Right atrium auricular region (tissue), 2 donors: Measurements from ENCODE around the gene FBXO5. TPM values are rescaled to one million over a fixed set of nuclear protein-coding genes. Genes with fewer than 3 reads are reported as not detected.

ENCODE experiments used
- DNase-seq: peaks from one replicate; pipeline ENCODE4 v3.0.0-alpha.2; 2019; ENCODE audit warnings: low spot score
- H3K27ac ChIP-seq, 2 donors: fragments of 200-600 bp; sonication (generic); 1 replicate in 1 of 2; 2 replicates in 1 of 2; pipeline ENCODE4 v1.5.1; 2016 to 2019
- H3K27me3 ChIP-seq, 2 donors: fragments of 200-600 bp; sonication (generic); one replicate each; pipeline versions ENCODE4 v1.5.1 to v1.6.0; 2017 to 2019
- H3K36me3 ChIP-seq: fragments of 200-600 bp; sonication (generic); one replicate; pipeline ENCODE4 v1.5.1; 2016
- H3K4me1 ChIP-seq, 2 donors: fragments of 200-600 bp; sonication (generic); one replicate each; pipeline versions ENCODE4 v1.5.1 to v1.6.0; 2017 to 2019
- H3K4me3 ChIP-seq, 2 donors: fragments of 200-600 bp; sonication (generic); 1 replicate in 1 of 2; 2 replicates in 1 of 2; pipeline ENCODE4 v1.5.1; 2017 to 2019; ENCODE audit warnings: mild to moderate bottlenecking in 1 of 2, moderate library complexity in 1 of 2
- H3K9me3 ChIP-seq, 2 donors: fragments of 200-600 bp; sonication (generic); one replicate each; pipeline ENCODE4 v1.5.1; 2019
- total RNA-seq, 2 donors: library from RNA; depleted of rRNA; stranded (reverse); fragments of >200 nt; gene quantifications; one replicate each; pipeline ENCODE4 v1.1.0, GENCODE V29; 2016
- TF ChIP-seq, protein P1 (sequence below), 2 donors: fragments of 200-600 bp; sonication (generic); IDR thresholded peaks; one replicate each; pipeline ENCODE4 v1.5.1; 2019; ENCODE audit warnings: antibody characterized with exemption in 2 of 2

The FBXO5 gene, protein sequence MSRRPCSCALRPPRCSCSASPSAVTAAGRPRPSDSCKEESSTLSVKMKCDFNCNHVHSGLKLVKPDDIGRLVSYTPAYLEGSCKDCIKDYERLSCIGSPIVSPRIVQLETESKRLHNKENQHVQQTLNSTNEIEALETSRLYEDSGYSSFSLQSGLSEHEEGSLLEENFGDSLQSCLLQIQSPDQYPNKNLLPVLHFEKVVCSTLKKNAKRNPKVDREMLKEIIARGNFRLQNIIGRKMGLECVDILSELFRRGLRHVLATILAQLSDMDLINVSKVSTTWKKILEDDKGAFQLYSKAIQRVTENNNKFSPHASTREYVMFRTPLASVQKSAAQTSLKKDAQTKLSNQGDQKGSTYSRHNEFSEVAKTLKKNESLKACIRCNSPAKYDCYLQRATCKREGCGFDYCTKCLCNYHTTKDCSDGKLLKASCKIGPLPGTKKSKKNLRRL
- 1 to 10 TPM; 2.0 to 2.9 TPM for total RNA-seq

DNA sequence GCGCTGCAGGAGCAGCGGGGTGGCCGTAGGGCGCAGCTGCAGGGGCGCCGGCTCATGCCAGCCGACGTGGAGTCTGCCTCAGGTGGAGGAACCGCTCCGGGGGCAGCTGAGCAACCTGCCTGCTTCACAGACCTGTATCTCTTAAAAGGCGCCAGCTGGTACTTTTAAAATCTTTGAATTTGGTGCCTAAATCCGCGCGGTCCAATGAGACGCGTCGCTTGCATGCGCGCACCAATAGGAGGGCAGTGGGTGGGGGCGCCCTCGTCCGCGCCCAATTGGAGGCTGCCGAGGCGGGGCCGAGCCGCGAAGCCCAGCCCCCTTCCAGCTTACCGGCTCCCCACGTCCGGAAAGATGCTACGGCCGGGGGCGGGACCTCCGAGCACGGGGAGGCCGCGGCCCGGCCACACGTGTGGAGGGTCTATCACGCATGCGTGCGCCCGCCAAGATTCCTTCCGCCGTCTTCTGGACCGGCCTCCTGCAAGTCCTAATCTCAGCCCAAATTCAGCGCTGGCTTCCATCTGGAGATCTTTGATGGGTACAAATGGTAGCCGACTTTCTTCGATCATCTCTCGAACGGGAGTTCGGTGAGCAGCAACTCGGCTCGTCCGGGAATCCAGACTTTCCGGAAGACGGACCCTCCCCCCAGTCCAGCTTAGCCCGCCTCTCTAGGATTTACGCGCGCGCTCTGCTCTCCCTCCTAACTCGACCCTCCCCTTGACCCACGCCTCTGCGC, at the start of gene FBXO5:
FBXO5 (minus strand) TSS at position 138 of the 733 bp plus-strand sequence; CDS start at position 56, 82 bp downstream.
- Histone ChIP-seq H3K4me3 (peak within 1 kb of the TSS; percentile 66 to 69), H3K27ac (peak within 1 kb of the TSS; percentile 95 to 96), H3K9me3 (no peaks in the 10 kb centered on the region), H3K27me3 (no peaks in the 10 kb centered on the region), H3K4me1 (peaks cover 0 to 25% of the 10 kb centered on the region in 2 donors), H3K36me3 (no peaks in the 10 kb centered on the region)
- TF ChIP-seq, protein P1, sequence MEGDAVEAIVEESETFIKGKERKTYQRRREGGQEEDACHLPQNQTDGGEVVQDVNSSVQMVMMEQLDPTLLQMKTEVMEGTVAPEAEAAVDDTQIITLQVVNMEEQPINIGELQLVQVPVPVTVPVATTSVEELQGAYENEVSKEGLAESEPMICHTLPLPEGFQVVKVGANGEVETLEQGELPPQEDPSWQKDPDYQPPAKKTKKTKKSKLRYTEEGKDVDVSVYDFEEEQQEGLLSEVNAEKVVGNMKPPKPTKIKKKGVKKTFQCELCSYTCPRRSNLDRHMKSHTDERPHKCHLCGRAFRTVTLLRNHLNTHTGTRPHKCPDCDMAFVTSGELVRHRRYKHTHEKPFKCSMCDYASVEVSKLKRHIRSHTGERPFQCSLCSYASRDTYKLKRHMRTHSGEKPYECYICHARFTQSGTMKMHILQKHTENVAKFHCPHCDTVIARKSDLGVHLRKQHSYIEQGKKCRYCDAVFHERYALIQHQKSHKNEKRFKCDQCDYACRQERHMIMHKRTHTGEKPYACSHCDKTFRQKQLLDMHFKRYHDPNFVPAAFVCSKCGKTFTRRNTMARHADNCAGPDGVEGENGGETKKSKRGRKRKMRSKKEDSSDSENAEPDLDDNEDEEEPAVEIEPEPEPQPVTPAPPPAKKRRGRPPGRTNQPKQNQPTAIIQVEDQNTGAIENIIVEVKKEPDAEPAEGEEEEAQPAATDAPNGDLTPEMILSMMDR (IDR thresholded peaks at IDR 0.05) = no peak
- DNase-seq = peak; percentile 97

DNA sequence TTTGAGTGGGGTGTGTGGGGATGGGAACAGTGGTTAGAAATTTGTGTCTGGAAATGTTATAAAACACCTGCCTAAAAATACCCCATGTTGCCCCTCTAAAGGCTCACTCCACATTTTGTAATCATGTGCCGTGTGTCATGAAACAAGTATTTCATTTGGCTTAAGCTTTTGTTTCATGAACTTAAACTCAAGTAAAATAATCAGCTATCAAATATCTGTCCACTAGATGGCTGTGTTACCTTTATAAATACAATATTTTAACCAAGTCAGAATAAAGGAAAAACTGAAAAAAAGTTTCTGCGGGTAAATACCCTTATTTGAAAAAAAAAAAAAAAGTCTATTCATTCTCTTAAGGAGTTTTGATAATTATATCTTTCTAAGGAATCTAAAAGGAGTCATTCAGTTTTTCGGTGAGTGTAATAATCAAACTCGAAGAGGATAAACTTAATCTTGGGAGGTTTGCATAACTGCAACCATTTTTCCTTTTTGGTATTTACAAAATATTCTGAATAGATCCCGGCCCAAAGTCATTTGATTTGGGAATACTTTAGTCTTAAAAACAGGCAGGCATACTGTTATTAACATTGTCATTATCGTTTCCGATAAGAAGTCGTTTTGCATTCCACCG, 49.5 kb upstream of the FBXO5 start:
- Histone ChIP-seq H3K4me3 (no peak overlapping the region), H3K27me3 (no peaks in the 10 kb centered on the region), H3K4me1 (no peaks in the 10 kb centered on the region), H3K27ac (no peak overlapping the region), H3K9me3 (no peaks in the 10 kb centered on the region), H3K36me3 (no peaks in the 10 kb centered on the region)
- no peak for DNase-seq
- TF ChIP-seq, protein P1 (IDR thresholded peaks at IDR 0.05) = peak; percentile 22 to 62

DNA sequence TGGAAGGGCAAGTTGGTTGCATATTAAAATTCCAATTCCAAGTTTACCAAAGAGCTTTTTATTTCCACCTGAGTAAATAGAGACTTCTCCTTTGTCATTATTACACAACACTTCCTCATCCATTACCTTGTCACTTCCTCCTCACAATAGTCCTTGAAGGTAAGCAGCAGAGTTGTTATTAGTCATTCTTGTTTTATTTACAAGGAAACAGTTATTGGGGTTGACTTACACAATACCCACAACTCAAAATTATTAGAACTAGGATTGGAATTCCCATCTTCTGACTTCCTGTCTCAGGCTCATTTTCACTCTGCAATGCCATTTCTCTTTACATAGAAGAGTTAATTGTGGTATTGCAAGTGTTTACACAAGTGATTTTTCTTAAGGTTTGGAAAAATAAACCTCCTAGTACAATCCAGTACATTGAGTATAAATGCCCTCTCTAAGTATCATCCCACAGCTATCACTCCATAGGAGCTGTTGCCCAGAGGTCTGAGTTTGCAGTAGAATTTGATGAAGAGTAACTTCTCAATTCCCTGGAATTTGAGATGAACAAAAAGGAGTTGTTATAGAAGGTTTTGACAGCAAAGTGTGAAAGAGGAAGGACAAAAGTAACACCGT, 48.6 kb upstream of the FBXO5 start:
- no peak for DNase-seq
- no peak overlapping the region for H3K4me3 ChIP-seq
- H3K27ac ChIP-seq = no peak overlapping the region
- H3K36me3 ChIP-seq = no peaks in the 10 kb centered on the region
- no peaks in the 10 kb centered on the region for H3K27me3 ChIP-seq
- TF ChIP-seq, protein P1 (IDR thresholded peaks at IDR 0.05) = no peak
- no peaks in the 10 kb centered on the region for H3K4me1 ChIP-seq
- H3K9me3 ChIP-seq = no peaks in the 10 kb centered on the region

DNA sequence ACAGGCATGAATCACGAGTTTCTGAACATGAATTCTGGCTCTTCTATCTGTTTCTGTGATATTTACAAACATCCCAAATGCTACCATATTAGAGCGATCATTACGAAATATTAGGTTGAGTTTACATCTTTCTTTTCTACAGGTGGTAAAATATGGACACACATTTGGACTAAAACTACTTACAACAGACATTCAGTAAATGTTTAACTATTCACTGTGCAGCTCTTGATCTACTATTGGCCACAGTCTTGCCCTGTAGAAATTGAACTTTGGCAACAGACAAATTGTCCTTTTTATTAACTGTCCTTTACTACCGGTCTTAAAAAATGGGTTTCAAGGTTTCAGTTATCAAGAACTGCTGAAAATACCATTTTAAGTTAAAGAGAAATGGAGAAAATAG, 46.1 kb upstream of the FBXO5 start:
- TF ChIP-seq, protein P1 (IDR thresholded peaks at IDR 0.05) = no peak
- H3K9me3 ChIP-seq = no peaks in the 10 kb centered on the region
- H3K4me3 ChIP-seq = no peak overlapping the region
- no peak overlapping the region for H3K27ac ChIP-seq
- peaks cover 0 to 5% of the 10 kb centered on the region in 2 donors for H3K4me1 ChIP-seq
- no peaks in the 10 kb centered on the region for H3K36me3 ChIP-seq
- no peak for DNase-seq
- no peaks in the 10 kb centered on the region for H3K27me3 ChIP-seq

DNA sequence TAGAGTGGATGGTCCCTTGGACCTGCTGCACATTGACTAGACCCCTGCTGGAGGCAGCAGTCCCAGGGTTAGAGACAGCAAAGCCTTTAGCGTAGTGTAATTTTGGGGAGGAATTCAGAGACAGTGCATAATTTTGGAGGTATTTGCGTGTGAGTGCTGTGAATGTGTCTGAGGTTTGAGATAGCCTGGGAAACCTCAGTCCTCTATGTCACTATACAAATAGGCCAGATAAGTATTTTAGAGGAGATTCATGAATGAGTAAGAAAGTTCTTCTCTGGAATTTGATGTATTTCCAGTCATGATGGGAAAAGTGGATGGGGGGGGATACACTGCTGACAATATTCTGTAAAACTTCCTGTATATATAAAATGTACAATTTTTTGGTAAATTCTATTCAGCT, 45.4 kb upstream of the FBXO5 start:
- DNase-seq = no peak
- Histone ChIP-seq H3K27ac (no peak overlapping the region), H3K9me3 (no peaks in the 10 kb centered on the region), H3K4me1 (peaks cover 0 to 5% of the 10 kb centered on the region in 2 donors), H3K4me3 (no peak overlapping the region), H3K27me3 (no peaks in the 10 kb centered on the region), H3K36me3 (no peaks in the 10 kb centered on the region)
- TF ChIP-seq, protein P1 (IDR thresholded peaks at IDR 0.05) = no peak
